ENCODE data around the gene TRIM39. TPM values are rescaled to one million over a fixed set of nuclear protein-coding genes. Genes with fewer than 3 reads are reported as not detected.

Gene TRIM39
- total and polyA plus RNA-seq, 2 of the 4 experiments (the other 2 are of a cell fraction), result 7.5 to 10.0 TPM

DNA sequence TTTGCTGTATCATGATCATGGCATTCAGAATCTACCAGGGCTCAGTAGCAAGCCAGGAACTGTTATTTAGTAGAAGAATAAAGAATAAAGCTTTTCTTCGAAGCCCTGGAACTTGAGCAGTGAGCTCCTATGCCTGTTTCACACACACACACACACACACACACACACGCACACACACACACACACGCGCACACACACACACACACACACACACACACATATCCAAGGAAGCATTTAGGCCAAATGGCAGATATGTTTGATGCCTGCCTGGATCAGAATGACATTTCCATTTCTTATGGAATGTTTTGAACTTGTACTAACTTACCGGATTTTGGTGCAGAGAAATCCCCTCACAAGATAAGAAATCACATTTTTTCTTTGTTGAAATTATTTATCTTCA, 53.7 kb downstream of the TRIM39 start:
- no peak overlapping the region for H2BK20ac ChIP-seq (ENCODE audit: low read depth, low read length)
- H3K4me1 ChIP-seq (ENCODE audit: control insufficient read depth, insufficient read depth, low read length), result no peaks in the 10 kb centered on the region
- intact Hi-C loops (cut with micrococcal nuclease) (no loop called here), dilution Hi-C loops (cut with HindIII; ENCODE audit: low sequenced_read_pairs, unreplicated experiment) (no loop called here), in situ Hi-C loops (cut with MboI; ENCODE audit: low sequenced_read_pairs) (no loop called here)
- ChIA-PET POLR2A (ENCODE audit: unreplicated experiment) (no interaction called here), CTCF (no interaction called here)
- H2AK5ac ChIP-seq (ENCODE audit: low read depth, low read length), result no peak overlapping the region
- H2BK120ac ChIP-seq (ENCODE audit: low read depth, low read length), result no peak overlapping the region
- no peak overlapping the region for H4K91ac ChIP-seq (ENCODE audit: insufficient read depth, low read depth, low read length)
- no peak overlapping the region for H3K18ac ChIP-seq (ENCODE audit: low read depth, low read length)
- H3K27me3 ChIP-seq (ENCODE audit: control insufficient read depth, insufficient read depth, low read length), result peaks cover 3% of the 10 kb centered on the region; the same call in 1 of the 2 replicates
- no peaks in the 10 kb centered on the region for H3K9me1 ChIP-seq (ENCODE audit: insufficient read depth, low read length)
- H3K14ac ChIP-seq (replicated peaks; ENCODE audit: low read depth, low read length), result no peak overlapping the region
- TF ChIP-seq POLR2A (IDR thresholded peaks at IDR 0.05; ENCODE audit: low read depth, low read length) (no peak), CHD1 (IDR thresholded peaks at IDR 0.05; ENCODE audit: low read depth, low read length) (no peak), MAFK (IDR thresholded peaks at IDR 0.05; ENCODE audit: low read depth, low read length) (no peak), CEBPB (IDR thresholded peaks at IDR 0.05; ENCODE audit: low read depth, low read length) (no peak), MAZ (IDR thresholded peaks at IDR 0.05; ENCODE audit: borderline replicate concordance, low read depth, low read length) (no peak), RAD21 (IDR thresholded peaks at IDR 0.05; ENCODE audit: low read length) (no peak), NFE2L2 (IDR thresholded peaks at IDR 0.05; ENCODE audit: low read depth, low read length) (no peak), BHLHE40 (IDR thresholded peaks at IDR 0.05; ENCODE audit: low read depth, low read length) (no peak), FOS (IDR thresholded peaks at IDR 0.05; ENCODE audit: low read depth, low read length) (no peak), RCOR1 (IDR thresholded peaks at IDR 0.05; ENCODE audit: insufficient replicate concordance, low read length) (no peak)
- TF ChIP-seq, protein P1, sequence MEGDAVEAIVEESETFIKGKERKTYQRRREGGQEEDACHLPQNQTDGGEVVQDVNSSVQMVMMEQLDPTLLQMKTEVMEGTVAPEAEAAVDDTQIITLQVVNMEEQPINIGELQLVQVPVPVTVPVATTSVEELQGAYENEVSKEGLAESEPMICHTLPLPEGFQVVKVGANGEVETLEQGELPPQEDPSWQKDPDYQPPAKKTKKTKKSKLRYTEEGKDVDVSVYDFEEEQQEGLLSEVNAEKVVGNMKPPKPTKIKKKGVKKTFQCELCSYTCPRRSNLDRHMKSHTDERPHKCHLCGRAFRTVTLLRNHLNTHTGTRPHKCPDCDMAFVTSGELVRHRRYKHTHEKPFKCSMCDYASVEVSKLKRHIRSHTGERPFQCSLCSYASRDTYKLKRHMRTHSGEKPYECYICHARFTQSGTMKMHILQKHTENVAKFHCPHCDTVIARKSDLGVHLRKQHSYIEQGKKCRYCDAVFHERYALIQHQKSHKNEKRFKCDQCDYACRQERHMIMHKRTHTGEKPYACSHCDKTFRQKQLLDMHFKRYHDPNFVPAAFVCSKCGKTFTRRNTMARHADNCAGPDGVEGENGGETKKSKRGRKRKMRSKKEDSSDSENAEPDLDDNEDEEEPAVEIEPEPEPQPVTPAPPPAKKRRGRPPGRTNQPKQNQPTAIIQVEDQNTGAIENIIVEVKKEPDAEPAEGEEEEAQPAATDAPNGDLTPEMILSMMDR (conservative IDR thresholded peaks at IDR 0.05; ENCODE audit: low read depth, low read length), result no peak
- TF ChIP-seq, protein P2, sequence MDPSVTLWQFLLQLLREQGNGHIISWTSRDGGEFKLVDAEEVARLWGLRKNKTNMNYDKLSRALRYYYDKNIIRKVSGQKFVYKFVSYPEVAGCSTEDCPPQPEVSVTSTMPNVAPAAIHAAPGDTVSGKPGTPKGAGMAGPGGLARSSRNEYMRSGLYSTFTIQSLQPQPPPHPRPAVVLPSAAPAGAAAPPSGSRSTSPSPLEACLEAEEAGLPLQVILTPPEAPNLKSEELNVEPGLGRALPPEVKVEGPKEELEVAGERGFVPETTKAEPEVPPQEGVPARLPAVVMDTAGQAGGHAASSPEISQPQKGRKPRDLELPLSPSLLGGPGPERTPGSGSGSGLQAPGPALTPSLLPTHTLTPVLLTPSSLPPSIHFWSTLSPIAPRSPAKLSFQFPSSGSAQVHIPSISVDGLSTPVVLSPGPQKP (IDR thresholded peaks at IDR 0.05; ENCODE audit: borderline replicate concordance, low read depth, low read length), result no peak
- TF ChIP-seq, protein P3, sequence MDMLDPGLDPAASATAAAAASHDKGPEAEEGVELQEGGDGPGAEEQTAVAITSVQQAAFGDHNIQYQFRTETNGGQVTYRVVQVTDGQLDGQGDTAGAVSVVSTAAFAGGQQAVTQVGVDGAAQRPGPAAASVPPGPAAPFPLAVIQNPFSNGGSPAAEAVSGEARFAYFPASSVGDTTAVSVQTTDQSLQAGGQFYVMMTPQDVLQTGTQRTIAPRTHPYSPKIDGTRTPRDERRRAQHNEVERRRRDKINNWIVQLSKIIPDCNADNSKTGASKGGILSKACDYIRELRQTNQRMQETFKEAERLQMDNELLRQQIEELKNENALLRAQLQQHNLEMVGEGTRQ (IDR thresholded peaks at IDR 0.05; ENCODE audit: low read depth, low read length), result no peak
- no peak overlapping the region for H2AK9ac ChIP-seq (replicated peaks; ENCODE audit: low read depth, low read length, poor library complexity)
- no peak overlapping the region for H2BK5ac ChIP-seq (ENCODE audit: low read depth, low read length, poor library complexity, severe bottlenecking)
- H4K5ac ChIP-seq (ENCODE audit: low read depth, low read length), result no peak overlapping the region
- H3K4me3 ChIP-seq (ENCODE audit: insufficient read depth, low read depth, low read length), result no peak overlapping the region
- WGBS, 2 experiments (ENCODE audit: extremely low coverage in 2 of 2, insufficient read length in 1 of 2), result no CpG with 5 or more reads among the region's 5 CpGs
- no peak overlapping the region for H3K9ac ChIP-seq (ENCODE audit: low read depth, low read length)
- no peak overlapping the region for H3K4ac ChIP-seq (ENCODE audit: low read depth, low read length)
- no peaks in the 10 kb centered on the region for H3K79me1 ChIP-seq (ENCODE audit: low read depth in 1 of 2, low read length in 2 of 2)
- no TSS peak for BruUV-seq (replicated peaks)
- H3K27ac ChIP-seq (ENCODE audit: insufficient read depth, low read length), result no peak overlapping the region
- ATAC-seq (ENCODE audit: low read depth), result no peak
- H4K8ac ChIP-seq (ENCODE audit: low read depth in 2 of 2, low read length in 2 of 2), result no peak overlapping the region
- H3K4me2 ChIP-seq (ENCODE audit: low read depth, low read length), result no peak overlapping the region
- H4K20me1 ChIP-seq (ENCODE audit: insufficient read depth, low read length), result no peaks in the 10 kb centered on the region
- no peak overlapping the region for H2AFZ ChIP-seq (replicated peaks; ENCODE audit: low read length, poor library complexity)
- DNase-seq, result no peak
- H3K56ac ChIP-seq (ENCODE audit: extremely low read depth, insufficient read depth, low read length), result no peak overlapping the region
- H3K23ac ChIP-seq (ENCODE audit: low read depth, low read length), result no peak overlapping the region
- no peaks in the 10 kb centered on the region for H3K9me3 ChIP-seq (ENCODE audit: control insufficient read depth, insufficient read depth, low read length)
- no peak overlapping the region for H2BK15ac ChIP-seq (ENCODE audit: low read depth, low read length)
- no peaks in the 10 kb centered on the region for H3K36me3 ChIP-seq (ENCODE audit: control insufficient read depth, insufficient read depth, low read length)

Data from IMR-90 (cell line).